Endodermal cell (in vitro differentiated cells): ENCODE data around the gene CEACAM4. TPM values are rescaled to one million over a fixed set of nuclear protein-coding genes. Genes with fewer than 3 reads are reported as not detected.
"Not testable (repeated sequence)": the region's sequence is repeated elsewhere in the genome, so short reads cannot be mapped to it uniquely, and the experiment has no call there.

Source experiments
- DNase-seq: peaks from one replicate; pipeline ENCODE4 v3.0.0-alpha.2; 2017
- H3K27ac ChIP-seq: 2 replicates; pipeline ENCODE4 v1.5.1; 2013; ENCODE audit warnings: mild to moderate bottlenecking, low read depth, low read length, moderate library complexity
- H3K27me3 ChIP-seq: 2 replicates; pipeline ENCODE4 v1.6.1; 2013; ENCODE audit warnings: mild to moderate bottlenecking, low read length, moderate library complexity; ENCODE audit not compliant: insufficient read depth, control insufficient read depth, poor library complexity, severe bottlenecking
- H3K36me3 ChIP-seq: 2 replicates; pipeline ENCODE4 v1.7.0; 2013; ENCODE audit warnings: mild to moderate bottlenecking, low read length, moderate library complexity; ENCODE audit not compliant: control insufficient read depth, insufficient read depth
- H3K4me1 ChIP-seq: one replicate; pipeline ENCODE4 v1.7.0; 2013; ENCODE audit warnings: low read length; ENCODE audit not compliant: control insufficient read depth, insufficient read depth
- H3K4me3 ChIP-seq: 2 replicates; pipeline ENCODE4 v1.5.1; 2013; ENCODE audit warnings: mild to moderate bottlenecking, low read length, moderate library complexity
- H3K9ac ChIP-seq: 2 replicates; pipeline ENCODE4 v1.6.1; 2013; ENCODE audit warnings: mild to moderate bottlenecking, low read length, moderate library complexity; ENCODE audit not compliant: poor library complexity, severe bottlenecking; ENCODE audit errors: extremely low read depth
- H3K9me3 ChIP-seq: 2 replicates; pipeline ENCODE4 v1.6.1; 2013; ENCODE audit warnings: mild to moderate bottlenecking, low read length, moderate library complexity; ENCODE audit not compliant: control insufficient read depth
- H3K27ac Mint-ChIP-seq: 2 replicates; pipeline ENCODE4 v1.8.0; 2020; ENCODE audit warnings: mixed read lengths
- H3K27me3 Mint-ChIP-seq: 2 replicates; pipeline ENCODE4 v1.8.0; 2021; ENCODE audit warnings: mild to moderate bottlenecking, mixed read lengths; ENCODE audit not compliant: insufficient read depth
- H3K36me3 Mint-ChIP-seq: 2 replicates; pipeline ENCODE4 v1.8.0; 2020; ENCODE audit warnings: low read depth, mixed read lengths
- H3K4me1 Mint-ChIP-seq: 2 replicates; pipeline ENCODE4 v1.8.0; 2020; ENCODE audit warnings: mixed read lengths
- H3K4me3 Mint-ChIP-seq: 2 replicates; pipeline ENCODE4 v1.8.0; 2020; ENCODE audit warnings: mild to moderate bottlenecking, moderate library complexity, mixed read lengths
- H3K9me3 Mint-ChIP-seq: 2 replicates; pipeline ENCODE4 v1.8.0; 2020; ENCODE audit warnings: mild to moderate bottlenecking, mixed read lengths
- CTCF ChIP-seq: fragments of 200-600 bp; sonication (generic); conservative IDR thresholded peaks from 2 replicates; pipeline ENCODE4 v1.5.0; 2021; ENCODE audit warnings: antibody characterized with exemption, mild to moderate bottlenecking
- WGBS, 2 experiments: methylation state at CpG; one replicate each; pipeline versions ENCODE4 v1.1.5 to v1.1.7; 2013; ENCODE audit warnings: missing lambda C conversion rate in 2 of 2, mixed read lengths in 1 of 2; ENCODE audit not compliant: insufficient coverage in 1 of 2, insufficient read length in 1 of 2; 5-methylcytosine and 5-hydroxymethylcytosine counted together
- total RNA-seq, 2 donors: library from RNA; stranded (reverse); fragmentation: NEBNext Ultra II Directional in 1 of 2; extraction: Animal tissue kit (Norgen Biotek cat#: 25700) in 1 of 2; gene quantifications; 2 replicates in 1 of 2; 3 replicates in 1 of 2; pipeline ENCODE4 v1.2.1, GENCODE V29; 2021

CEACAM4 gene
- total RNA-seq, 2 donors from 2014 or later: not detected

- H3K27me3 ChIP-seq: no peaks in the 10 kb centered on the region
- no peak for TF ChIP-seq CTCF
- H3K4me1 ChIP-seq: no peaks in the 10 kb centered on the region
- no peaks in the 10 kb centered on the region for H3K36me3 ChIP-seq
- peaks cover 27% of the 10 kb centered on the region for H3K9me3 ChIP-seq
- 47 to 59% methylated on average over 5 to 6 of the region's 6 CpGs for WGBS, 2 experiments
- no peak for DNase-seq
- H3K4me3 ChIP-seq: no peak overlapping the region
- Mint-ChIP-seq H3K4me1 (no peaks in the 10 kb centered on the region), H3K9me3 (peaks cover 97% of the 10 kb centered on the region), H3K36me3 (no peaks in the 10 kb centered on the region), H3K4me3 (no peak overlapping the region), H3K27ac (no peak overlapping the region), H3K27me3 (peaks cover 1% of the 10 kb centered on the region)
- no peak overlapping the region for H3K9ac ChIP-seq
- H3K27ac ChIP-seq: no peak overlapping the region
Measured at GRCh38 chr19:41584260-41584810, 42.5 kb downstream of the CEACAM4 start.

GRCh38 chr19:41582577-41583182 lies 44.2 kb downstream of the CEACAM4 start:
- not testable (repeated sequence) for H3K9ac ChIP-seq, DNase-seq, H3K4me3 ChIP-seq, H3K4me3 Mint-ChIP-seq, H3K27ac Mint-ChIP-seq, H3K27me3 ChIP-seq, H3K27ac ChIP-seq, H3K4me1 ChIP-seq, H3K27me3 Mint-ChIP-seq, H3K36me3 ChIP-seq, H3K4me1 Mint-ChIP-seq, H3K36me3 Mint-ChIP-seq
- peaks cover 27% of the 10 kb centered on the region for H3K9me3 ChIP-seq
- H3K9me3 Mint-ChIP-seq: peaks cover 97% of the 10 kb centered on the region
- WGBS, 2 experiments: 80 to 86% methylated on average over 1 of the region's 1 CpG

DNA sequence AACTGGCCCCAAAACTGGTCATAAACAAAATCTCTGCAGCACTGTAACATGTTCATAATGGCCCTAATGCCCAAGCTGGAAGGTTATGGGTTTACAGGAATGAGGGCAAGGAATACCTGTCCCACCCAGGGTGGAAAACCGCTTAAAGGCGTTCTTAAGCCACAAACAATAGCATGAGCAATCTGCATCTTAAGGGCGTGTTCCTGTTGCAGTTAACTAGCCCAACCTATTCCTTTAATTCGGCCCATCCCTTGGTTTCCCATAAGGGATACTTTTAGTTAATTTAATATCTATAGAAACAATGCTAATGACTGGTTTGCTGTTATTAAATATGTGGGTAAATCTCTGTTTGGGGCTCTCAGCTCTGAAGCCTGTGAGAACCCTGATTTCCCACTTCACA lies 45.8 kb downstream of the CEACAM4 start:
- H3K9me3 Mint-ChIP-seq: peaks cover 96% of the 10 kb centered on the region
- WGBS, 2 experiments: 56% methylated on average over 3 of the region's 4 CpGs; no CpG with 5 or more reads in 1 of the 2 experiments
- H3K9me3 ChIP-seq: peaks cover 27% of the 10 kb centered on the region
- DNase-seq, H3K4me3 Mint-ChIP-seq, H3K4me1 ChIP-seq, H3K27me3 ChIP-seq, H3K4me3 ChIP-seq, H3K36me3 Mint-ChIP-seq, H3K9ac ChIP-seq, H3K27ac Mint-ChIP-seq, H3K27me3 Mint-ChIP-seq, H3K27ac ChIP-seq, H3K4me1 Mint-ChIP-seq, H3K36me3 ChIP-seq: not testable (repeated sequence)

GRCh38 chr19:41578886-41579285 lies 48.0 kb downstream of the CEACAM4 start:
- Histone ChIP-seq H3K27me3 (peaks cover 9% of the 10 kb centered on the region), H3K36me3 (no peaks in the 10 kb centered on the region), H3K4me1 (no peaks in the 10 kb centered on the region), H3K9ac (no peak overlapping the region), H3K9me3 (peaks cover 27% of the 10 kb centered on the region), H3K27ac (no peak overlapping the region), H3K4me3 (no peak overlapping the region)
- H3K4me3 Mint-ChIP-seq: no peak overlapping the region
- H3K9me3 Mint-ChIP-seq: peaks cover 83% of the 10 kb centered on the region
- no peak overlapping the region for H3K27ac Mint-ChIP-seq
- TF ChIP-seq CTCF: no peak
- 42 to 63% methylated on average over 2 of the region's 2 CpGs for WGBS, 2 experiments
- peaks cover 3% of the 10 kb centered on the region for H3K27me3 Mint-ChIP-seq
- no peak for DNase-seq
- H3K4me1 Mint-ChIP-seq: no peaks in the 10 kb centered on the region
- H3K36me3 Mint-ChIP-seq: no peaks in the 10 kb centered on the region
